ENCODE measurements around the gene LY86. TPM values are rescaled to one million over a fixed set of nuclear protein-coding genes. Genes with fewer than 3 reads are reported as not detected.

The LY86 gene
- polyA plus RNA-seq, 1 of the 3 experiments (the other 2 are of a cell fraction) = not detected

DNA sequence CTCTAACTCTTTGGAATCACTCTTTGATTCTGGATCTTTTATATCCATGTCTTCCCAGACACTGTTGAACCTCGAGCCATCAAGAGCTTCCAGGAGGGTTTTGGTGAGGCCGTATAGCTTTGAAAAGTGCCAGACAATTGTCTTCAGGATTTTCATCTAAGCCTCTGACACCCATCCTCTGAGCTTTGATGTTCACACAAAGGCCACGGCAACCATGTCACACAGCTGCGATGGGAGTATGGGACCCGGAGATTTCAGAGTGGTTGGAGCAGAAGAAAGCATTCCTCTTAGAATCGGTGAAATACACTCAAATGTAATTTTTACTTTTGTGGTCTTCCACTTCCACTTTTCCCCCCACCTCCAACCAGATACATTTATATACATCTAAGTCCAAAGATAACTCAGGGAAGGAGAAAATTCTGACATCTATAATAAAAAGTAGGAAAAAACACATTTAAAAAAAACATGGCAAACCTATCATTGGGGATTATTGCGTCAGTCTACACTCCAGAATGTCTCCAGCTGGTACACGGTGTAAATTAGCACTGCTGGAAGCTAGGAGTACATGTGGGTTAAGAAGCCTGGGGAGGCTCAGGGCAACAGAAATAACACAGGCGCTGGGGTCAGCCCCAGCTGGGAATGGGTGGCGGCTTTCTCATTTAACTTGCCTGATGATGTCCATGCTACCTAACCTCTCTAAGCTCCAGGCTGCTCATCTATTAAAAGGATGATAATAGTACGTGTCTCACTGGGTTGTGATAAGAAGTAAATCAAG lies 92.7 kb downstream of the LY86 start:
- TF ChIP-seq, protein P1, sequence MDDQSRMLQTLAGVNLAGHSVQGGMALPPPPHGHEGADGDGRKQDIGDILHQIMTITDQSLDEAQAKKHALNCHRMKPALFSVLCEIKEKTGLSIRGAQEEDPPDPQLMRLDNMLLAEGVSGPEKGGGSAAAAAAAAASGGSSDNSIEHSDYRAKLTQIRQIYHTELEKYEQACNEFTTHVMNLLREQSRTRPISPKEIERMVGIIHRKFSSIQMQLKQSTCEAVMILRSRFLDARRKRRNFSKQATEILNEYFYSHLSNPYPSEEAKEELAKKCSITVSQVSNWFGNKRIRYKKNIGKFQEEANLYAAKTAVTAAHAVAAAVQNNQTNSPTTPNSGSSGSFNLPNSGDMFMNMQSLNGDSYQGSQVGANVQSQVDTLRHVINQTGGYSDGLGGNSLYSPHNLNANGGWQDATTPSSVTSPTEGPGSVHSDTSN (IDR thresholded peaks at IDR 0.05) = no peak
- TF ChIP-seq FOSL2 (IDR thresholded peaks at IDR 0.05; ENCODE audit: borderline replicate concordance, low read depth) (no peak), FOXJ3 (CRISPR knock-in tag; IDR thresholded peaks at IDR 0.05) (no peak), MXI1 (IDR thresholded peaks at IDR 0.05; ENCODE audit: low read depth, low read length) (no peak), TEAD4 (IDR thresholded peaks at IDR 0.05; ENCODE audit: borderline replicate concordance, insufficient read depth) (no peak)
- TF ChIP-seq, protein P2, sequence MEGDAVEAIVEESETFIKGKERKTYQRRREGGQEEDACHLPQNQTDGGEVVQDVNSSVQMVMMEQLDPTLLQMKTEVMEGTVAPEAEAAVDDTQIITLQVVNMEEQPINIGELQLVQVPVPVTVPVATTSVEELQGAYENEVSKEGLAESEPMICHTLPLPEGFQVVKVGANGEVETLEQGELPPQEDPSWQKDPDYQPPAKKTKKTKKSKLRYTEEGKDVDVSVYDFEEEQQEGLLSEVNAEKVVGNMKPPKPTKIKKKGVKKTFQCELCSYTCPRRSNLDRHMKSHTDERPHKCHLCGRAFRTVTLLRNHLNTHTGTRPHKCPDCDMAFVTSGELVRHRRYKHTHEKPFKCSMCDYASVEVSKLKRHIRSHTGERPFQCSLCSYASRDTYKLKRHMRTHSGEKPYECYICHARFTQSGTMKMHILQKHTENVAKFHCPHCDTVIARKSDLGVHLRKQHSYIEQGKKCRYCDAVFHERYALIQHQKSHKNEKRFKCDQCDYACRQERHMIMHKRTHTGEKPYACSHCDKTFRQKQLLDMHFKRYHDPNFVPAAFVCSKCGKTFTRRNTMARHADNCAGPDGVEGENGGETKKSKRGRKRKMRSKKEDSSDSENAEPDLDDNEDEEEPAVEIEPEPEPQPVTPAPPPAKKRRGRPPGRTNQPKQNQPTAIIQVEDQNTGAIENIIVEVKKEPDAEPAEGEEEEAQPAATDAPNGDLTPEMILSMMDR (IDR thresholded peaks at IDR 0.05) = no peak
- TF ChIP-seq, protein P3, sequence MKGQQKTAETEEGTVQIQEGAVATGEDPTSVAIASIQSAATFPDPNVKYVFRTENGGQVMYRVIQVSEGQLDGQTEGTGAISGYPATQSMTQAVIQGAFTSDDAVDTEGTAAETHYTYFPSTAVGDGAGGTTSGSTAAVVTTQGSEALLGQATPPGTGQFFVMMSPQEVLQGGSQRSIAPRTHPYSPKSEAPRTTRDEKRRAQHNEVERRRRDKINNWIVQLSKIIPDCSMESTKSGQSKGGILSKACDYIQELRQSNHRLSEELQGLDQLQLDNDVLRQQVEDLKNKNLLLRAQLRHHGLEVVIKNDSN (IDR thresholded peaks at IDR 0.05; ENCODE audit: borderline replicate concordance, low read depth) = no peak
- H3K4me2 ChIP-seq = no peak overlapping the region
- H2AFZ ChIP-seq (ENCODE audit: low read depth) = no peak overlapping the region
- no peaks in the 10 kb centered on the region for H4K20me1 ChIP-seq (ENCODE audit: insufficient read depth)
- no peak overlapping the region for H3K4me3 ChIP-seq (ENCODE audit: low read depth in 2 of 2, low read length in 1 of 2)
- ChIA-PET POLR2A (no interaction called here), CTCF (interaction anchor here (0.9 to 1.1 kb wide), 4 partner anchors 16 to 1040 kb away, joined by 3 read pairs; no protein-coding TSS in a partner anchor)
- no peaks in the 10 kb centered on the region for H3K79me2 ChIP-seq (ENCODE audit: insufficient read depth)
- H3K27ac ChIP-seq (ENCODE audit: low read depth in 2 of 2, low read length in 1 of 2) = no peak overlapping the region
- no peaks in the 10 kb centered on the region for H3F3A ChIP-seq (replicated peaks; ENCODE audit: insufficient read depth)
- H3K36me3 ChIP-seq (replicated peaks in 1 of 2; ENCODE audit: control insufficient read depth in 1 of 2, insufficient read depth in 2 of 2, low read length in 1 of 2) = no peaks in the 10 kb centered on the region
- H3K9ac ChIP-seq = no peak overlapping the region
- H3K4me1 ChIP-seq (ENCODE audit: control insufficient read depth in 1 of 2, insufficient read depth in 2 of 2, low read depth in 1 of 2, low read length in 1 of 2) = peaks cover 0 to 2% of the 10 kb centered on the region in 2 experiments; a peak in 1 of 4 replicates
- H3K9me3 ChIP-seq = no peaks in the 10 kb centered on the region
- no peak for DNase-seq
- WGBS (ENCODE audit: low lambda C conversion rate) = 44% methylated on average over 10 of the region's 11 CpGs
- no peaks in the 10 kb centered on the region for H3K27me3 ChIP-seq (ENCODE audit: insufficient read depth)
- H3K9me2 ChIP-seq = no peaks in the 10 kb centered on the region

DNA sequence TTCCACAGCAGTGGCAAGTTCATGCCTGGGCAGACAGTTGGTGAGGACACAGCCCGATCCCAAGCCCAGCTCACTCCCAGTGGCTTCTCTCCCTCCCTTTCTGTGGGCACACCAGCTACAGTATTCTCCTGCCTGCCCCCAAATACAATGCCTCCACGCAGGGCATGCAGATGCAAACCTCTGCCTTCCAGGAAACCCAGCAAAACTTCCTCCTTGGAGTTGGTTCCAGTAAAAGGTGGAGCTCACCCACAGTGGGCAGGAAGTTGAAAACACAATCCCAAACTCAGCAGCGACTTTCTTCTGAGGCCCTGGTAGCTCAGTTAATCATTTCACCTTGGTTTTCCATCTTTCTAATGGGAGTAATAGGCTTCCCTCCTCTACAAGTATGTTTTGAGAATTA lies 93.7 kb downstream of the LY86 start:
- CTCF ChIA-PET = interaction anchor here (0.9 to 1.0 kb wide), 2 partner anchors 562 to 1039 kb away, joined by 3 read pairs; no protein-coding TSS in a partner anchor
- POLR2A ChIA-PET = no interaction called here

More for the DNA sequence above, 93.7 kb downstream of the LY86 start:
- H3F3A ChIP-seq (replicated peaks; ENCODE audit: insufficient read depth) = no peaks in the 10 kb centered on the region
- no peak overlapping the region for H3K4me3 ChIP-seq (ENCODE audit: low read depth in 2 of 2, low read length in 1 of 2)
- H3K4me2 ChIP-seq = no peak overlapping the region
- no peak overlapping the region for H3K9ac ChIP-seq
- no peaks in the 10 kb centered on the region for H3K36me3 ChIP-seq (replicated peaks in 1 of 2; ENCODE audit: control insufficient read depth in 1 of 2, insufficient read depth in 2 of 2, low read length in 1 of 2)
- H3K9me3 ChIP-seq = no peaks in the 10 kb centered on the region
- 49% methylated on average over 3 of the region's 3 CpGs for WGBS (ENCODE audit: low lambda C conversion rate)
- H3K79me2 ChIP-seq (ENCODE audit: insufficient read depth) = no peaks in the 10 kb centered on the region
- no peaks in the 10 kb centered on the region for H3K27me3 ChIP-seq (ENCODE audit: insufficient read depth)
- DNase-seq = no peak
- no peaks in the 10 kb centered on the region for H3K9me2 ChIP-seq
- H2AFZ ChIP-seq (ENCODE audit: low read depth) = no peak overlapping the region
- H3K4me1 ChIP-seq (ENCODE audit: control insufficient read depth in 1 of 2, insufficient read depth in 2 of 2, low read depth in 1 of 2, low read length in 1 of 2) = no peaks in the 10 kb centered on the region; a peak in 2 of 4 replicates
- no peak for TF ChIP-seq FOXJ3 (CRISPR knock-in tag; IDR thresholded peaks at IDR 0.05)
- TF ChIP-seq, protein P4, sequence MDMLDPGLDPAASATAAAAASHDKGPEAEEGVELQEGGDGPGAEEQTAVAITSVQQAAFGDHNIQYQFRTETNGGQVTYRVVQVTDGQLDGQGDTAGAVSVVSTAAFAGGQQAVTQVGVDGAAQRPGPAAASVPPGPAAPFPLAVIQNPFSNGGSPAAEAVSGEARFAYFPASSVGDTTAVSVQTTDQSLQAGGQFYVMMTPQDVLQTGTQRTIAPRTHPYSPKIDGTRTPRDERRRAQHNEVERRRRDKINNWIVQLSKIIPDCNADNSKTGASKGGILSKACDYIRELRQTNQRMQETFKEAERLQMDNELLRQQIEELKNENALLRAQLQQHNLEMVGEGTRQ (IDR thresholded peaks at IDR 0.05; ENCODE audit: borderline replicate concordance, low read depth, low read length) = no peak
- no peak for TF ChIP-seq ELF1 (IDR thresholded peaks at IDR 0.05)
- no peak for TF ChIP-seq GABPA (IDR thresholded peaks at IDR 0.05; ENCODE audit: low read depth)
- TF ChIP-seq, protein P5, sequence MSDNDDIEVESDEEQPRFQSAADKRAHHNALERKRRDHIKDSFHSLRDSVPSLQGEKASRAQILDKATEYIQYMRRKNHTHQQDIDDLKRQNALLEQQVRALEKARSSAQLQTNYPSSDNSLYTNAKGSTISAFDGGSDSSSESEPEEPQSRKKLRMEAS (IDR thresholded peaks at IDR 0.05; ENCODE audit: low read depth) = no peak
- TF ChIP-seq EZH2phosphoT487 (IDR thresholded peaks at IDR 0.05; ENCODE audit: borderline replicate concordance, low read depth) = no peak
- TF ChIP-seq POLR2AphosphoS5 (IDR thresholded peaks at IDR 0.05; ENCODE audit: low read depth, low read length) = no peak
- no peak for TF ChIP-seq FOXM1 (IDR thresholded peaks at IDR 0.05; ENCODE audit: low read depth)
- TF ChIP-seq MXI1 (IDR thresholded peaks at IDR 0.05; ENCODE audit: low read depth, low read length) = no peak
- TF ChIP-seq, protein P3 (IDR thresholded peaks at IDR 0.05; ENCODE audit: borderline replicate concordance, low read depth) = no peak
- TF ChIP-seq JUND (IDR thresholded peaks at IDR 0.05) = no peak
- no peak for TF ChIP-seq RCOR1 (IDR thresholded peaks at IDR 0.05; ENCODE audit: low read length)
- no peak for TF ChIP-seq EP300 (IDR thresholded peaks at IDR 0.05; ENCODE audit: borderline replicate concordance in 1 of 2, low read depth in 1 of 2, low read length in 1 of 2)
- TF ChIP-seq, protein P6, sequence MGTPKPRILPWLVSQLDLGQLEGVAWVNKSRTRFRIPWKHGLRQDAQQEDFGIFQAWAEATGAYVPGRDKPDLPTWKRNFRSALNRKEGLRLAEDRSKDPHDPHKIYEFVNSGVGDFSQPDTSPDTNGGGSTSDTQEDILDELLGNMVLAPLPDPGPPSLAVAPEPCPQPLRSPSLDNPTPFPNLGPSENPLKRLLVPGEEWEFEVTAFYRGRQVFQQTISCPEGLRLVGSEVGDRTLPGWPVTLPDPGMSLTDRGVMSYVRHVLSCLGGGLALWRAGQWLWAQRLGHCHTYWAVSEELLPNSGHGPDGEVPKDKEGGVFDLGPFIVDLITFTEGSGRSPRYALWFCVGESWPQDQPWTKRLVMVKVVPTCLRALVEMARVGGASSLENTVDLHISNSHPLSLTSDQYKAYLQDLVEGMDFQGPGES (IDR thresholded peaks at IDR 0.05; ENCODE audit: low read depth, low read length) = no peak
- TF ChIP-seq FOSL2 (IDR thresholded peaks at IDR 0.05; ENCODE audit: borderline replicate concordance, low read depth) = no peak
- H3K27ac ChIP-seq (ENCODE audit: low read depth in 2 of 2, low read length in 1 of 2) = no peak overlapping the region
- H4K20me1 ChIP-seq (ENCODE audit: insufficient read depth) = no peaks in the 10 kb centered on the region
